SK-N-SH treated with all-trans-retinoic acid at 6 μM for 48 hours (cell line): ENCODE data around the gene HLF.
A peak's percentile ranks its signal among the peaks of the same experiment; 100 is the strongest.

Source experiments
- ATAC-seq: fragments of 200-7000 bp; cut with Tn5 transposase; 3 replicates; pipeline ENCODE4 v1.9.1; 2020; ENCODE audit warnings: mild to moderate bottlenecking, moderate library complexity
- ARNTL ChIP-seq: fragments of 450-650 bp; formaldehyde crosslinking; IDR thresholded peaks from 2 replicates; pipeline ENCODE4 v1.5.0; 2020; ENCODE audit warnings: low read depth, mild to moderate bottlenecking, moderate library complexity, borderline replicate concordance
- BACH2 ChIP-seq: fragments of 250-450 bp; sonication (Bioruptor Pico); IDR thresholded peaks from 2 replicates; pipeline ENCODE4 v1.9.0; 2021; ENCODE audit warnings: mild to moderate bottlenecking, borderline replicate concordance
- CREB5 ChIP-seq: fragments of 250-450 bp; sonication (Bioruptor Pico); IDR thresholded peaks from 2 replicates; pipeline ENCODE4 v1.5.1; 2020; ENCODE audit warnings: low read depth, mild to moderate bottlenecking, moderate library complexity
- ESRRG ChIP-seq: fragments of 250-450 bp; sonication (Bioruptor Pico); IDR thresholded peaks from 2 replicates; pipeline ENCODE4 v1.6.1; 2021; ENCODE audit warnings: mild to moderate bottlenecking
- GLIS3 ChIP-seq: fragments of 250-450 bp; sonication (Bioruptor Pico); IDR thresholded peaks from 2 replicates; pipeline ENCODE4 v1.5.0; 2020; ENCODE audit warnings: mild to moderate bottlenecking, moderate library complexity
- ISL1 ChIP-seq: fragments of 250-450 bp; sonication (Bioruptor Pico); IDR thresholded peaks from 2 replicates; pipeline ENCODE4 v2.1.2; 2022; ENCODE audit warnings: mild to moderate bottlenecking, moderate library complexity
- RARB ChIP-seq: fragments of 250-450 bp; sonication (Bioruptor Pico); IDR thresholded peaks from 2 replicates; pipeline ENCODE4 v1.8.0; 2021; ENCODE audit warnings: mild to moderate bottlenecking, moderate library complexity
- TCF4 ChIP-seq: fragments of 250-450 bp; sonication (Bioruptor Pico); IDR thresholded peaks from 2 replicates; pipeline ENCODE4 v1.8.0; 2021; ENCODE audit warnings: mild to moderate bottlenecking, moderate library complexity, borderline replicate concordance
- TOX ChIP-seq: fragments of 250-450 bp; sonication (Bioruptor Pico); IDR thresholded peaks from 2 replicates; pipeline ENCODE4 v1.8.0; 2021; ENCODE audit warnings: mild to moderate bottlenecking, moderate library complexity, borderline replicate concordance
- ZC3H10 ChIP-seq: fragments of 250-450 bp; sonication (Bioruptor Pico); IDR thresholded peaks from 2 replicates; pipeline ENCODE4 v1.5.1; 2021; ENCODE audit warnings: mild to moderate bottlenecking, moderate library complexity
- ZFP3 ChIP-seq: fragments of 250-450 bp; sonication (Bioruptor Pico); IDR thresholded peaks from 2 replicates; pipeline ENCODE4 v1.5.0; 2020; ENCODE audit warnings: mild to moderate bottlenecking, moderate library complexity
- ZFP30 ChIP-seq: fragments of 450-650 bp; formaldehyde crosslinking; IDR thresholded peaks from 2 replicates; pipeline ENCODE4 v1.5.0; 2022; ENCODE audit warnings: mild to moderate bottlenecking, moderate library complexity
- ZNF565 ChIP-seq: fragments of 450-650 bp; formaldehyde crosslinking; conservative IDR thresholded peaks from 2 replicates; pipeline ENCODE4 v1.5.0; 2020; ENCODE audit warnings: low read depth, mild to moderate bottlenecking, moderate library complexity
- ZNF70 ChIP-seq: fragments of 450-650 bp; formaldehyde crosslinking; IDR thresholded peaks from 2 replicates; pipeline ENCODE4 v1.5.0; 2020; ENCODE audit warnings: mild to moderate bottlenecking, moderate library complexity
- TF ChIP-seq, protein P1 (sequence below): fragments of 250-450 bp; sonication (Bioruptor Pico); IDR thresholded peaks from 2 replicates; pipeline ENCODE4 v1.8.0; 2021; ENCODE audit warnings: low read depth, mild to moderate bottlenecking, moderate library complexity, borderline replicate concordance
- TF ChIP-seq, protein P2 (sequence below): fragments of 250-450 bp; sonication (Bioruptor Pico); IDR thresholded peaks from 2 replicates; pipeline ENCODE4 v1.5.0; 2020; ENCODE audit warnings: mild to moderate bottlenecking, moderate library complexity
- TF ChIP-seq, protein P3 (sequence below): fragments of 250-450 bp; sonication (Bioruptor Pico); IDR thresholded peaks from 2 replicates; pipeline ENCODE4 v1.8.0; 2020; ENCODE audit warnings: mild to moderate bottlenecking, moderate library complexity, borderline replicate concordance
- TF ChIP-seq, protein P4 (sequence below): fragments of 250-450 bp; sonication (Bioruptor Pico); IDR thresholded peaks from 2 replicates; pipeline ENCODE4 v1.5.1; 2021; ENCODE audit warnings: mild to moderate bottlenecking, moderate library complexity

Gene HLF

GRCh38 chr17:55238931-55239297, 25.8 kb upstream of the HLF start:
- TF ChIP-seq TCF4 (CRISPR knock-in tag) (no peak), GLIS3 (CRISPR knock-in tag) (no peak), ZNF70 (CRISPR knock-in tag) (no peak), ARNTL (no peak), CREB5 (CRISPR knock-in tag) (no peak), ZFP3 (CRISPR knock-in tag) (no peak), BACH2 (CRISPR knock-in tag) (no peak), TOX (CRISPR knock-in tag) (no peak)
- TF ChIP-seq, protein P1, sequence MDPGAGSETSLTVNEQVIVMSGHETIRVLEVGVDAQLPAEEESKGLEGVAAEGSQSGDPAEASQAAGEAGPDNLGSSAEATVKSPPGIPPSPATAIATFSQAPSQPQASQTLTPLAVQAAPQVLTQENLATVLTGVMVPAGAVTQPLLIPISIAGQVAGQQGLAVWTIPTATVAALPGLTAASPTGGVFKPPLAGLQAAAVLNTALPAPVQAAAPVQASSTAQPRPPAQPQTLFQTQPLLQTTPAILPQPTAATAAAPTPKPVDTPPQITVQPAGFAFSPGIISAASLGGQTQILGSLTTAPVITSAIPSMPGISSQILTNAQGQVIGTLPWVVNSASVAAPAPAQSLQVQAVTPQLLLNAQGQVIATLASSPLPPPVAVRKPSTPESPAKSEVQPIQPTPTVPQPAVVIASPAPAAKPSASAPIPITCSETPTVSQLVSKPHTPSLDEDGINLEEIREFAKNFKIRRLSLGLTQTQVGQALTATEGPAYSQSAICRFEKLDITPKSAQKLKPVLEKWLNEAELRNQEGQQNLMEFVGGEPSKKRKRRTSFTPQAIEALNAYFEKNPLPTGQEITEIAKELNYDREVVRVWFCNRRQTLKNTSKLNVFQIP (CRISPR knock-in tag) = no peak
- TF ChIP-seq, protein P2, sequence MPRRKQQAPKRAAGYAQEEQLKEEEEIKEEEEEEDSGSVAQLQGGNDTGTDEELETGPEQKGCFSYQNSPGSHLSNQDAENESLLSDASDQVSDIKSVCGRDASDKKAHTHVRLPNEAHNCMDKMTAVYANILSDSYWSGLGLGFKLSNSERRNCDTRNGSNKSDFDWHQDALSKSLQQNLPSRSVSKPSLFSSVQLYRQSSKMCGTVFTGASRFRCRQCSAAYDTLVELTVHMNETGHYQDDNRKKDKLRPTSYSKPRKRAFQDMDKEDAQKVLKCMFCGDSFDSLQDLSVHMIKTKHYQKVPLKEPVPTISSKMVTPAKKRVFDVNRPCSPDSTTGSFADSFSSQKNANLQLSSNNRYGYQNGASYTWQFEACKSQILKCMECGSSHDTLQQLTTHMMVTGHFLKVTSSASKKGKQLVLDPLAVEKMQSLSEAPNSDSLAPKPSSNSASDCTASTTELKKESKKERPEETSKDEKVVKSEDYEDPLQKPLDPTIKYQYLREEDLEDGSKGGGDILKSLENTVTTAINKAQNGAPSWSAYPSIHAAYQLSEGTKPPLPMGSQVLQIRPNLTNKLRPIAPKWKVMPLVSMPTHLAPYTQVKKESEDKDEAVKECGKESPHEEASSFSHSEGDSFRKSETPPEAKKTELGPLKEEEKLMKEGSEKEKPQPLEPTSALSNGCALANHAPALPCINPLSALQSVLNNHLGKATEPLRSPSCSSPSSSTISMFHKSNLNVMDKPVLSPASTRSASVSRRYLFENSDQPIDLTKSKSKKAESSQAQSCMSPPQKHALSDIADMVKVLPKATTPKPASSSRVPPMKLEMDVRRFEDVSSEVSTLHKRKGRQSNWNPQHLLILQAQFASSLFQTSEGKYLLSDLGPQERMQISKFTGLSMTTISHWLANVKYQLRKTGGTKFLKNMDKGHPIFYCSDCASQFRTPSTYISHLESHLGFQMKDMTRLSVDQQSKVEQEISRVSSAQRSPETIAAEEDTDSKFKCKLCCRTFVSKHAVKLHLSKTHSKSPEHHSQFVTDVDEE = no peak
- TF ChIP-seq, protein P3, sequence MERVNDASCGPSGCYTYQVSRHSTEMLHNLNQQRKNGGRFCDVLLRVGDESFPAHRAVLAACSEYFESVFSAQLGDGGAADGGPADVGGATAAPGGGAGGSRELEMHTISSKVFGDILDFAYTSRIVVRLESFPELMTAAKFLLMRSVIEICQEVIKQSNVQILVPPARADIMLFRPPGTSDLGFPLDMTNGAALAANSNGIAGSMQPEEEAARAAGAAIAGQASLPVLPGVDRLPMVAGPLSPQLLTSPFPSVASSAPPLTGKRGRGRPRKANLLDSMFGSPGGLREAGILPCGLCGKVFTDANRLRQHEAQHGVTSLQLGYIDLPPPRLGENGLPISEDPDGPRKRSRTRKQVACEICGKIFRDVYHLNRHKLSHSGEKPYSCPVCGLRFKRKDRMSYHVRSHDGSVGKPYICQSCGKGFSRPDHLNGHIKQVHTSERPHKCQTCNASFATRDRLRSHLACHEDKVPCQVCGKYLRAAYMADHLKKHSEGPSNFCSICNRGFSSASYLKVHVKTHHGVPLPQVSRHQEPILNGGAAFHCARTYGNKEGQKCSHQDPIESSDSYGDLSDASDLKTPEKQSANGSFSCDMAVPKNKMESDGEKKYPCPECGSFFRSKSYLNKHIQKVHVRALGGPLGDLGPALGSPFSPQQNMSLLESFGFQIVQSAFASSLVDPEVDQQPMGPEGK (CRISPR knock-in tag) = no peak
- peak; percentile 66 for ATAC-seq

DNA sequence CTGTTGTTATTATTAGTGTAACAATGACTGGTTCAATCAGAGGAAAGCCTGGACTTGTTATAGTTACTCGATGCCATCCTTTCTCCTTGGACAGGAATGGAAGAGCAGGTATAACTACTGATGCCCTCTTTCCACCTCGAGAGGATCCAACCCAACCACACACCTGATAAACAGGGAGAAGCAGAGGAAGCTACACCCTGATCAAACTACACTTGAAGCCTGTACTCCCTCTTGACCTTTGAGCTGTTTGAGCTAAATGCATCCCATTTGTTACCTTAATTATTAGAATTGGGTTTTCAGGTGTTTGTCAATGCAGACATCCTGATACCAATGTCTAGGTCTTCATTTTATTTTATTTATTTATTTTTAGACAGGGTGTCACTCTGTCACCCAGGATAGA, 23.7 kb upstream of the HLF start:
- TF ChIP-seq ZFP30 (CRISPR knock-in tag) (no peak), RARB (CRISPR knock-in tag) (no peak), CREB5 (CRISPR knock-in tag) (no peak), ZNF565 (CRISPR knock-in tag) (no peak), ISL1 (no peak)
- TF ChIP-seq, protein P1 (CRISPR knock-in tag) = no peak
- TF ChIP-seq, all 23 proteins: peak for 0
- no peak for ATAC-seq

- TF ChIP-seq, protein P4, sequence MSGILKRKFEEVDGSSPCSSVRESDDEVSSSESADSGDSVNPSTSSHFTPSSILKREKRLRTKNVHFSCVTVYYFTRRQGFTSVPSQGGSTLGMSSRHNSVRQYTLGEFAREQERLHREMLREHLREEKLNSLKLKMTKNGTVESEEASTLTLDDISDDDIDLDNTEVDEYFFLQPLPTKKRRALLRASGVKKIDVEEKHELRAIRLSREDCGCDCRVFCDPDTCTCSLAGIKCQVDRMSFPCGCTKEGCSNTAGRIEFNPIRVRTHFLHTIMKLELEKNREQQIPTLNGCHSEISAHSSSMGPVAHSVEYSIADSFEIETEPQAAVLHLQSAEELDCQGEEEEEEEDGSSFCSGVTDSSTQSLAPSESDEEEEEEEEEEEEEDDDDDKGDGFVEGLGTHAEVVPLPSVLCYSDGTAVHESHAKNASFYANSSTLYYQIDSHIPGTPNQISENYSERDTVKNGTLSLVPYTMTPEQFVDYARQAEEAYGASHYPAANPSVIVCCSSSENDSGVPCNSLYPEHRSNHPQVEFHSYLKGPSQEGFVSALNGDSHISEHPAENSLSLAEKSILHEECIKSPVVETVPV = no peak
- TF ChIP-seq ZC3H10 (CRISPR knock-in tag) (no peak), ZFP30 (CRISPR knock-in tag) (no peak), ESRRG (CRISPR knock-in tag) (no peak), ZNF70 (CRISPR knock-in tag) (no peak), TOX (CRISPR knock-in tag) (no peak)
- TF ChIP-seq, protein P1 (CRISPR knock-in tag) = no peak
- TF ChIP-seq, all 23 proteins: peak for 0
- ATAC-seq = no peak
These were observed 22.3 kb upstream of the HLF start for GRCh38 chr17:55242476-55242875.
